HG02884 (cell line): Measurements from ENCODE around the gene NPIPB8.
"Not testable (repeated sequence)": the region's sequence is repeated elsewhere in the genome, so short reads cannot be mapped to it uniquely, and the experiment has no call there.

Source experiments
- ATAC-seq: cut with Tn5 transposase; IDR thresholded peaks from one replicate; pipeline ENCODE4 v1.9.1; 2021; ENCODE audit warnings: mild to moderate bottlenecking, moderate library complexity; ENCODE audit not compliant: unreplicated experiment

Gene NPIPB8

DNA sequence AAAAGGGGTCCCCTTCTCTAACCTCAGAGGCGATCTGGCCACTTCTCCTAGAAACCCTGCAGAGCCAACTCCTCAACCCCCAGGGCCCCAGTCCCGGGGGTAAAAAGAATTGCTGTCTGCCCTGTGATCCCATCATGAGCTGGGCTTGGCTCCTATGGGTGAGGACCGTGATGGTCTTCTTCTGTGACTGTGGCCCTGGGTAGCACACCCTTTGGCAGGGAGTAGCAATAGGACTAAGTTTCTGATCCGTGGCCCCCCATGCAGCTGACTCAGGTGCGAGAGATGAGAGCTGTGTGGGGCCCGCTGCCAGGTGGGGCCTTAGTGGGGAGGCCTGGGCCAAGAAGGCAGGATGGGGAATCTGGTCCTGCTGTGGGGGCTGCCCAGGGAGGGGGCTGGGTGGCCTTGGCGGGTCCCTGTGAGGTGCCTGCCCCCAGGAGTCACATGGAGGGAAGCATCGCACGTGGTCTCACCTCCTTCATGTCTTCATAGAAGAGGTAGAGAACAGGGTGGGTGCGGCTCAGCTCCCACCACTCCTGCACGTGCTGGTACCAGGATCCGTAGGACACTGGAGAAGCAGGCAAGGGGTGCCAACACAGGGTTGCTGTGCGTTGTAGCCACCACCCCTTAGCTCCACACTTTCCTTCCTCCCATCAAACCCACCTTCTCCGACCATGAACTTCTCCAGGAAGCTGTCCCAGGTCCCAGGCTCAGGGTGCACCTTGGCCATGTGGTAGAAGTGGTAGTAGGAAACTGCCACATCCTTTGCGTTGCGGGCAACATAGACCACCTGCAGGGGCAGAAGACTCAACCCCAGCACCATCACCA is 31.4 kb upstream of the NPIPB8 start:
- no peak for ATAC-seq

GRCh38 chr16:28607116-28607623 is 30.7 kb upstream of the NPIPB8 start:
- ATAC-seq, result no peak

DNA sequence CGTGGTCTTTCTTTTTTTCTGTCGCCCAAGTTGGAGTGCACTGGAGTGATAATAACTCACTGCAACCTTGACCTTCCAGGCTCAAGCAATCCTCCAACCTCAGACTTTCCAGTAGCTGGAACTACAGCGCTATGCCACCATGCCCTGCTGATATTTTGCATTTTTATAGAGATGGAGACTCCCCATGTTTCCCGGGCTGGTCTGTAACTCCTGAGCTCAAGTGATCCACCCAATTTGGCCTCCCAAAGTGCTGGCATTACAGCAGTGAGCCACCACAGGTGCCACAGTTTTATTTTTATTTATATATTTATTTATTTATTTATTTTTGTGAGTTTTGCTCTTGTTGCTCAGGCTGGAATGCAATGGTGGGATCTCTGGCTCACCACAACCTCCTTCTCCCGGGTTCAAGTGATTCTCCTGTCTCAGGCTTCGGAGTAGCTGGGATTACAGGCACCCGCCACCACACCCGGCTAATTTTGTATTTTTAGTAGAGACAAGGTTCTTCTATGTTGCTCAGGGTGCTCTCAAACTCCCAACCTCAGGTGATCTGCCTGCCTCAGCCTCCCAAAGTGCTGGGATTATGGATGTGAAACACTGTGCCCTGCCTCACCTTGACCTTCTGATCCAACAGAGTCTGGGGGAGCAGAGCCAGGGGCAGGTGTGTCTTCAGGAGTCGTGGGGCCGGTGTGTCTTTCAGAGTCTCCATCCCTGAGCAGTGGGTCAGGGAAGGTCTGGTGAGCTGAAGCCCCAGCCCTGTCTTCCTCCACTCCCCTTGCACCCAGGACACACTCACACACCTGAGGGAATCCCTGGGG is 30.0 kb upstream of the NPIPB8 start:
- not testable (repeated sequence) for ATAC-seq

- not testable (repeated sequence) for ATAC-seq
These were observed 29.4 kb upstream of the NPIPB8 start for GRCh38 chr16:28608496-28608808.

DNA sequence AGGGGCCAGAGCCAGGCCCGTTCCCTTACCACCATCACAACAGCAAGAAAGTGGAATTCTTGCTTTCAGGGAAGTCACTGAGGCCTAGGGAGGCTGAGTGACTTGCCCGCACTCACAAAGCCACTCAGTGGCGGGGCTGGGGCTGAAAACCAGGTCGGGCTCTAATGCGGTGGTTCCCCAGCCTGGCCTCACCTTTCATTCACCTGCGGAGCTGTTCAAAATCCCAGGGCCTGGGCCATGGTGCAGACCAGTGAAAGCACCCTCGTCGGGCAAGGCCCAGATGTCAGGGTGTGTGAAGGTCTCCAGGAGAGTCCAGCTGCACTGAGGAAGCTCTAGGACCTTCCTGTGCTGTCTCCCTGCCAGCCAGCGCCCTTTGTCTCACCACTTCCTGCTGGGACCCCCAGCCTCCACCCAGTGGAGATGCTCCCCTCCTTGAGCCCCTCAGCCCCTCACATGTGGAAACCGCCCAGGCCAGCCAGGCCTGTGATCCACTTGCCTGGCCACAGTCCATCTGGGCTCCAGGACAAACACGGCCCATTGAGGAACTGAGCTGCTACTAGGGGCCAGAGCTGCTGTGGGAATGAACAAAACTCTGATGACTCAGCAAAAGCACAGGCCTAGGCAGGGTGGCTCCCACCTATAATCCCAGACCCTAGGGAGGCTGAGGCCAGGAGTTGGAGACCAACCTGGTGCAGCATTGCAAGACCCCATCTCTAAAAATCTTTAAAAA is 28.8 kb upstream of the NPIPB8 start:
- ATAC-seq, result not testable (repeated sequence)

DNA sequence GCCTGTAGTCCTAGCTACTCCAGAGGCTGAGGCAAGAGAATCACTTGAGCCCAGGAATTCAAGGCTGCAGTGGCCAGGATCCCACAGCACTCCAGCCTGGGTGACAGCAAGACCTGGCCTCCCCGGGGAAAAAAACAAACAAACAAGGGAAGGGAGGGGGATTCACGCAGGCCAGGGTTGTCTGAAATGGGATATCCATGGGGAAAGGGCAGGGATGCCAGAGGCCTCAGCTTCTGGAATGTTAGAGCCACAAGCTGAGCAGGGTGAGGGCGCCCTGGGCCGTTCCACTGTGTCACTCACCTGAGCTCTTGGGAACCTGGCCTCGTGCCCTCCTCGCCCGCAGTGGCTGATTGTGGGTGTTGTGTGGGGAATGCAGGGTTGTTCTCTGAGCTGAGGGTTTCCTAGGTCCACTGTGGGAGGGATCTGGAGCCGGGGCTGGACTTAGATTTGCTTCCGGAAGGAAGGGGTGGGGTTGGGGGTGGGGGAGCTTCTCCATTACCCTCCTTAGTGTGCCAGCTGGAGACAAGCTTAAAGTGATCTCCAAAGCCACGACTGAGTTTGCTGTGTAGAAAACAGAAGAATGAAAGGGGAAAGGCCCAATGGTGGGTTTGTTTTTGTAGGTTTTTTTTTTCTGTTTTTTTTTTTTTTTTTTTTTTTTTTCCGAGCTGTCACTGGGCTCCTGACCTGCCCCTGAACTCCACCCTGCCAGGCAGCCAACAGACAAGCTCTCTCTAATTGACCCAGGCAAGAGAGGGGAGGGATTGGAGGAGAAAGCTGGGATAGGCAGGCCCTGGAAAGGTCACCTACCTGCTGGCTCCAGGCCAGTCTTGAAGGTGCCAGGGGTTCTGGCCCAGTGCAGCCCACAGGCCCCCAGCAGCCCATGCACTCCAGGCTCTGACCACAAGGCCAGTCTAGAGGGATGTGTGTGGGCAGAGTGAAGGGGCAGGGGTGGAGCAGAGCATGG is 28.0 kb upstream of the NPIPB8 start, which contains the start of gene SULT1A1:
SULT1A1 (minus strand) TSS at position 414 of the 964 bp plus-strand sequence. CDS start 1,189 bp downstream, outside the sequence.
- ATAC-seq, result no peak

DNA sequence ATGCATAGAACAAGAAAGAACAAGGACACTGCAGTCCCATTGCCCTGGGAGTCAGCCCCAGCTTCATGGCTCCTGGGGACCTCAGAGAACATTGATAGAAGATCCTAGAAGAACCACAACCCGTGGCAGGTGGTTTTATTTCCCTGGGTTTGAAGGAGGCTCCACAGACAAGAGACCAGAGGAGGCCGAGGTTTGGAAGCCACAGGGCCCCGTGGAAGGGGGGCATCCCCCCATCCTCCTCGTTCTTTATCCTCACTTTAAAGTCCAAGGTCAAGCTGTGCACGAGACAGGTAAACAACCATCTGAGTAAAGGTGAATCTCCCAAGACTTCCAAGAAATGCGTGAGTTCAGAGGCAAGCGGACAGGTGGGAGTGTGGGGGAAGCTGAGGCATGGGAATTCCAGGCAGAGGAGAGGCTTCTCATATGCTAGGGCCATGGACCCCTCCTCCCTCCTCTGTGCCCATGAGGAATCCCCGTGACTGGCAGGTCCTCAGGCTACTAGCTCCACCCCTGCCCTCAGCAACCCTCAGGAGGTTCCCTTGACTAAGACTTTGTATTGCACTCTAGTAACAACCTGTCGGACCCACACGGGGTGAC is 27.2 kb upstream of the NPIPB8 start:
- no peak for ATAC-seq

- ATAC-seq, result not testable (repeated sequence)
These were observed 25.2 kb upstream of the NPIPB8 start for GRCh38 chr16:28612359-28613280.

DNA sequence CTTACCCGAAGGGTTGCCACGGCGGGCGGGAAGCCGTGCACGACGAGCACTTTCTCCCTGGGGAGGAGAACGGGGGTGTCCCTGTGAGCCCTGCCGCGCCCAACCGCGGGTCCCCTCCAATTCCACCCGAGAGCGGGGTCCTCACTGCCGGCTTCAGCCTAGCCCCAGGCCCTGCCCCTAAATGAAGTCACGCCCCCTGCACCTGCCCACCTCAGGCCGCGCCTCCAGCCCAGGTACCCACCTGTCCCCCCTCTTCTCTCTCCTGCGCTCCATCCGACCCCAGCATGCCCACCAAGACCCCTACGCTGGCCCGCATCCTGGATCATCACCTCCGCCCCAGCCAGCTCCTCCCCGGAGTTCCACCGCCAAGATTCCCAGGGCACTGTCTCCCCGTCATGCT is 24.0 kb upstream of the NPIPB8 start:
- ATAC-seq, result not testable (repeated sequence)

DNA sequence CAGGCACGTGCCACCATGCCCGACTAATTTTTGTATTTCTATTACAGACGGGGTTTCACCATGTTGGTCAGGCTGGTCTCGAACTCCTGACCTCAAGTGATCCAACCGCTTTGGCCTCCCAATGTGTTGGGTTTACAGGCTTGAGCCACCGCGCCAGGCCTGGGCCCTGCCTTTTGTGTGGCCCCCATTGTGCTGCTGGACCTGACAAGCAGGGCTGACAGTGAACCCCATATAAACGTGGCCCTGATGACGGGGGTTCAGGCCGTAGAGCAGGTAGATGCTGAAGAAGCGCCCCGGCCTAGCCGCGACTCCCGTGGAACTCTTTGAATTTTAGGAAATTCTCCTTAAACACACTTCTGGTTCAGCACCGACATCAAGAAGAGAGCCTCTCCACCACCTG is 23.3 kb upstream of the NPIPB8 start:
- not testable (repeated sequence) for ATAC-seq

GRCh38 chr16:28615486-28616223 is 22.2 kb upstream of the NPIPB8 start:
- ATAC-seq, result not testable (repeated sequence)

- ATAC-seq, result not testable (repeated sequence)
These were observed 21.7 kb upstream of the NPIPB8 start for GRCh38 chr16:28616224-28616577.

- no peak for ATAC-seq
These were observed 21.2 kb upstream of the NPIPB8 start for GRCh38 chr16:28616636-28617035.

- ATAC-seq, result no peak
These were observed 20.0 kb upstream of the NPIPB8 start for GRCh38 chr16:28617874-28618273.

- ATAC-seq, result not testable (repeated sequence)
These were observed 17.5 kb upstream of the NPIPB8 start for GRCh38 chr16:28620316-28620715.

GRCh38 chr16:28621481-28622155 is 16.2 kb upstream of the NPIPB8 start:
- ATAC-seq, result no peak

DNA sequence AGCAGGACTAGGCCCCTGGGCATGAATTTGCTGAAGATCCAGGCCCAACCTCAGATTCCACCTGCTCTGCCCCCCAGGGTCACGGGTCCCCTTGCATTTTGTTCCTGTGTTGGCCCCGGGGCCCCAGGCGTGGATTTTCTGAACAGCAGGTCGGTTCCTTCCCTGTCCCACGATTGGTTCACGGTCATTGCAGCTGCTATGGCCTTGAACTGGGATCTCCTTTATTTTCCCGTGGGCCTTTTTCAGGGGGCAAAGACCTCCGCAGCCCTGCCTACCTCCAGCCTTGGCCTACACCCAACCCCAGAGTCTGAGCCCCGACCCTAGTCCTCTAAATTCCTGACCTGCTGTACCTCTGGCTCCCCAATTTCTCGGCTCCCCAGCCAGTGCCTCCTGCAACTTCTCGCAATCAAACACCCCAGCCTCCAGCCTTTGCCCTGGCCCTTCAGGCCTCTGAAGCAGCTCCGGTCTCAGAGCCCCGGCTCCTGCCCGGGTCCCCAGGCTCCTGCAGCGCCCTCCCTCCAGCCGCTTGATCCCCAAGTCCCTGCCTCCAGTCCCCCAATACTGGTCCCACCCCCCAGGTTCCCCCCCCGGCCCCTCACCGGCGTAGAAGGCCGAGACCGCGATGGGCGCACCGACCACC is 15.2 kb upstream of the NPIPB8 start:
- not testable (repeated sequence) for ATAC-seq
